PC-3 (cell line): ENCODE data around the gene FOXP3.

Experiments
- CTCF ChIP-seq: fragments of 300-600 bp; sonication (generic); conservative IDR thresholded peaks from 2 replicates; pipeline ENCODE4 v1.5.1; 2017; ENCODE audit warnings: antibody characterized with exemption, low read depth, mild to moderate bottlenecking, low read length
- EZH2 ChIP-seq: fragments of 300-600 bp; sonication (generic); IDR thresholded peaks from one replicate; pipeline ENCODE4 v1.6.1; 2017; ENCODE audit warnings: antibody characterized with exemption, mild to moderate bottlenecking, low read length; ENCODE audit not compliant: unreplicated experiment
- EZH2phosphoT487 ChIP-seq: fragments of 300-600 bp; sonication (generic); IDR thresholded peaks from 2 replicates; pipeline ENCODE4 v1.6.1; 2018; ENCODE audit warnings: mild to moderate bottlenecking, antibody characterized with exemption, low read length, borderline replicate concordance

DNA sequence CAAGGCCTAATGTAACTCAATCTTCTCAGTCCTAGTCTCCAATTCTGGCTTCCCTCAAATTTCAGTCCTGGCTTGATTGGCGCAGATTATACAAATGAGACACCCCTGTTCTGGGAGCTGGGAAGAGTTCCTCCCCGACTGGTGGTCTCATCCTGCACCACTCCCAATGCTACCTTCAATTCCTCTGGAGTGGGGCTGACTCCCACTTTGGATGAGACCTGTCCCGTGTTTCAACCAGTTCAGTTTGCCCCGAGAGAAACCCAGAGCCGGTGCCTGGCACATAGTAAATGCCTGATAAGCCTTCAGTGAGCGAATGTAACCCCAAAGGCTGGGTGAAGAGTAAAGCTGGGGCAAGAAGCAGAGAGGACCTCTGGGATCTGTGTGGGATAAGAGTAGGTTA, 60.5 kb downstream of the FOXP3 start:
- no peak for TF ChIP-seq CTCF
- no peak for TF ChIP-seq EZH2
- no peak for TF ChIP-seq EZH2phosphoT487
